Endothelial cell of umbilical vein (primary cell): ENCODE results near the gene SORCS2. TPM values are rescaled to one million over a fixed set of nuclear protein-coding genes. Genes with fewer than 3 reads are reported as not detected.

Experiments used
- BruUV-seq: library from RNA; stranded (reverse); fragments of 400-500 nt; replicated peaks from 2 replicates; lab custom pipeline; 2021; lab: Mats Ljungman, UMichigan
- CTCF ChIA-PET: fragments of 300-600, 350-600 bp; sonication (Branson Sonifier 250); formaldehyde crosslinking; loops from one replicate; lab custom pipeline; 2021; ENCODE audit warnings: antibody characterized with exemption, inconsistent platforms; lab: Charles Lee
- POLR2A ChIA-PET: fragments of 300-600, 350-600 bp; sonication (Branson Sonifier 250); formaldehyde crosslinking; loops from one replicate; lab custom pipeline; 2021; ENCODE audit warnings: antibody characterized with exemption, inconsistent platforms; lab: Charles Lee
- DNase-seq: peaks from one replicate; pipeline ENCODE4 v3.0.0-alpha.2; 2011; ENCODE audit warnings: low read depth, low spot score
- FAIRE-seq: peaks from 2 replicates; lab custom pipeline; 2011; peaks lifted over from hg19 to GRCh38; lab: Jason Lieb, UNC
- H2AFZ ChIP-seq: 2 replicates; pipeline ENCODE4 v1.6.0; 2012; ENCODE audit warnings: low read depth, low read length, control low read depth, inconsistent platforms
- H3K27ac ChIP-seq: 2 replicates; pipeline ENCODE4 v1.5.1; 2011; ENCODE audit warnings: low read depth, mild to moderate bottlenecking, control low read depth, low read length, moderate library complexity; ENCODE audit not compliant: insufficient read depth
- H3K27me3 ChIP-seq, 2 experiments: 2 replicates each; pipeline versions ENCODE4 v1.6.0 to v1.6.1; 2011; ENCODE audit warnings: low read length in 2 of 2, mixed read lengths in 1 of 2; ENCODE audit not compliant: control insufficient read depth in 2 of 2, insufficient read depth in 2 of 2
- H3K36me3 ChIP-seq, 2 experiments: 2 replicates in 1 of 2; 3 replicates in 1 of 2; pipeline ENCODE4 v1.5.1; 2011; ENCODE audit warnings: low read length in 2 of 2, mild to moderate bottlenecking in 1 of 2, moderate library complexity in 1 of 2; ENCODE audit not compliant: control insufficient read depth in 2 of 2, insufficient read depth in 2 of 2; ENCODE audit errors: extremely low read depth in 1 of 2
- H3K4me1 ChIP-seq: 3 replicates; pipeline ENCODE4 v1.5.1; 2011; ENCODE audit warnings: mild to moderate bottlenecking, low read length; ENCODE audit not compliant: control insufficient read depth, insufficient read depth; ENCODE audit errors: extremely low read depth
- H3K4me2 ChIP-seq: 2 replicates; pipeline ENCODE4 v1.6.1; 2011; ENCODE audit warnings: low read length, control low read depth, mixed read lengths; ENCODE audit not compliant: insufficient read depth
- H3K4me3 ChIP-seq, 3 experiments: fragments of 200-600 bp in 1 of 3; sonication (generic), shearing (Covaris generic) in 1 of 3; replicated peaks in 1 of 3; 2 replicates each; pipeline ENCODE4 v1.5.1; 2011 to 2016; ENCODE audit warnings: control low read depth in 3 of 3, low read length in 3 of 3, mild to moderate bottlenecking in 2 of 3, inconsistent platforms in 1 of 3, low read depth in 1 of 3, moderate library complexity in 1 of 3; ENCODE audit not compliant: insufficient read depth in 1 of 3
- H3K79me2 ChIP-seq: 2 replicates; pipeline ENCODE4 v1.6.0; 2012; ENCODE audit warnings: low read length, inconsistent platforms; ENCODE audit not compliant: control insufficient read depth, insufficient read depth
- H3K9ac ChIP-seq: replicated peaks from 2 replicates; pipeline ENCODE3; 2011; ENCODE audit warnings: low read length, control low read depth; ENCODE audit not compliant: insufficient read depth; ENCODE audit errors: extremely low read depth
- H3K9me1 ChIP-seq: replicated peaks from 3 replicates; pipeline ENCODE4 v1.6.0; 2011; ENCODE audit warnings: mild to moderate bottlenecking, low read length; ENCODE audit not compliant: control insufficient read depth, insufficient read depth; ENCODE audit errors: extremely low read depth
- H3K9me3 ChIP-seq: replicated peaks from 2 replicates; pipeline ENCODE4 v1.5.1; 2012; ENCODE audit warnings: low read length, inconsistent platforms; ENCODE audit not compliant: control insufficient read depth, insufficient read depth
- H4K20me1 ChIP-seq: replicated peaks from 2 replicates; pipeline ENCODE3; 2011; ENCODE audit warnings: mild to moderate bottlenecking, low read length; ENCODE audit not compliant: control insufficient read depth, insufficient read depth; ENCODE audit errors: extremely low read depth
- EZH2 ChIP-seq: IDR thresholded peaks from 2 replicates; pipeline ENCODE4 v1.6.1; 2012; ENCODE audit warnings: borderline replicate concordance, low read depth, mild to moderate bottlenecking, moderate library complexity, low read length, inconsistent platforms; ENCODE audit not compliant: severe bottlenecking
- FOS ChIP-seq: IDR thresholded peaks from 2 replicates; pipeline ENCODE4 v1.6.1; 2011; ENCODE audit warnings: mild to moderate bottlenecking, low read length, moderate library complexity, borderline replicate concordance; ENCODE audit not compliant: insufficient read depth
- GATA2 ChIP-seq: IDR thresholded peaks from 2 replicates; pipeline ENCODE4 v1.7.0; 2011; ENCODE audit warnings: low read depth, mild to moderate bottlenecking, moderate library complexity, mixed read lengths, low read length; ENCODE audit not compliant: insufficient read length, insufficient read depth
- JUN ChIP-seq: IDR thresholded peaks from 2 replicates; pipeline ENCODE4 v1.6.1; 2011; ENCODE audit warnings: borderline replicate concordance, low read depth; ENCODE audit not compliant: insufficient read length, insufficient read depth
- MYC ChIP-seq: IDR thresholded peaks from one replicate; pipeline ENCODE4 v1.6.1; 2011; ENCODE audit warnings: mild to moderate bottlenecking, low read depth, low read length
- POLR2A ChIP-seq: IDR thresholded peaks from 2 replicates; pipeline ENCODE4 v1.6.1; 2012; ENCODE audit warnings: low read depth, mild to moderate bottlenecking, control low read depth, low read length
- POLR2AphosphoS5 ChIP-seq: IDR thresholded peaks from 2 replicates; pipeline ENCODE4 v1.6.1; 2012; ENCODE audit warnings: low read depth, mild to moderate bottlenecking, control low read depth, low read length, moderate library complexity; ENCODE audit not compliant: insufficient read depth
- dilution Hi-C: fragments of 300-500 bp; cut with MboI; formaldehyde crosslinking; loops from one replicate; pipeline ENCODE4 v1.15.0; 2019; ENCODE audit warnings: low sequenced_read_pairs; ENCODE audit not compliant: extremely low pct_ligation_motif_present
- intact Hi-C: fragments of 100-400 bp; cut with micrococcal nuclease; formaldehyde crosslinking; loops from one replicate; pipeline ENCODE4 v1.10.0; 2022
- polyA plus RNA-seq, 4 experiments: library from polyadenylated mRNA; depleted of rRNA in 3 of 4; stranded (reverse) in 3 of 4; unstranded in 1 of 4; fragments of >200 nt; gene quantifications; 2 replicates each; pipeline versions ENCODE4 v1.2.1 to v1.2.3, GENCODE V29; 2011 to 2012; ENCODE audit warnings: missing spikeins in 1 of 4
- total RNA-seq: library from RNA; stranded (reverse); gene quantifications from 2 replicates; pipeline ENCODE4 v1.2.3, GENCODE V29; 2021
- TF ChIP-seq, protein P1 (sequence below), 2 donors: IDR thresholded peaks; 1 replicate in 1 of 2; 2 replicates in 1 of 2; pipeline ENCODE4 v1.5.1; 2011; ENCODE audit warnings: low read length in 2 of 2, mild to moderate bottlenecking in 2 of 2, moderate library complexity in 2 of 2, control low read depth in 1 of 2, inconsistent platforms in 1 of 2, low read depth in 1 of 2; ENCODE audit not compliant: insufficient read depth in 1 of 2; ENCODE audit errors: extremely low read depth in 1 of 2
- TF ChIP-seq, protein P2 (sequence below): IDR thresholded peaks from 2 replicates; pipeline ENCODE4 v1.6.1; 2011; ENCODE audit not compliant: insufficient read depth, insufficient read length

SORCS2 gene
- total and polyA plus RNA-seq, 2 donors (not counting 3 experiments of a cell fraction or from before 2014, with no cell fraction given): not detected

DNA sequence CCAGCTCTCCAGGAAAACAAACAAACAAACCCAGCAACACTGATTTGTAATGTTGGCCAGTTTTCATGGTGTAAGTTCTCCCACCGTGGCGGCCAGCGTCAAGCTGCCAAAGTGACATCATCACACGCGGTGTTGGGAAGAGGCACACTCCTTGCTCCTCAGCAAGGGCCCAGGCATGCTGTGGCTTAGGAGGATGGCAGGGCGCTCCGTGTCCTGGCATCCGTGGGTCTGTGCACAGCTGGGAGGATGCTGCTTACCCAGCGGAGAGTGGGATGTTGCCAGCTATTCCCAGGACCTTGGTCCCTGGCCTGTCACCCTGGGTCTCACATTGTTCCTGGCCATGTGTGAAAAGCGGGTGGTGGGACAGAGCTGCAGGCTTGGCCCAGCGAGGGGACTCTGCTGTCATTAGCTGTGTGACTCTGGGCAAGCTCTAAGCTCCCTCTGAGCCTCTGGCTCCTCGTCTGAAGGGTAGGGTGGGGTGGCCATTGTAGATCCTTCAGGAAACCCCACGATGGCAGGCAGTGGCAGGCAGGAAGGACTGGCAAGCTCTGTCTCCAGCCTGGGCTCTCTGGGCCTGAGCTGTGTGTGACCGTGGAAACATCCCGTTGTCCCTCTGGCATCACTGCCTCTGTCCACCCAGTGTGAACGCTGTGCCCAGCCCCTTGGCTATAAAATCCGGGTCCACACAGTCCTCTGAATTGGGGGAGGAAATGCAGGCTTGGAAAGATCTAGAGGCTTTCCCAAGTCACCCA is 231.6 kb downstream of the SORCS2 start:
- Histone ChIP-seq H3K27ac (no peak overlapping the region), H3K4me3 (no peak overlapping the region), H3K9me1 (no peaks in the 10 kb centered on the region), H4K20me1 (no peaks in the 10 kb centered on the region), H3K9me3 (no peaks in the 10 kb centered on the region), H2AFZ (no peak overlapping the region), H3K27me3 (no peaks in the 10 kb centered on the region), H3K9ac (no peak overlapping the region), H3K36me3 (no peaks in the 10 kb centered on the region), H3K4me1 (no peaks in the 10 kb centered on the region), H3K79me2 (no peaks in the 10 kb centered on the region), H3K4me2 (no peak overlapping the region)
- intact Hi-C loops (no loop called here), dilution Hi-C loops (no loop called here)
- ChIA-PET CTCF (no interaction called here), POLR2A (no interaction called here)
- DNase-seq: no peak
- no peak for TF ChIP-seq JUN
- TF ChIP-seq, protein P1, sequence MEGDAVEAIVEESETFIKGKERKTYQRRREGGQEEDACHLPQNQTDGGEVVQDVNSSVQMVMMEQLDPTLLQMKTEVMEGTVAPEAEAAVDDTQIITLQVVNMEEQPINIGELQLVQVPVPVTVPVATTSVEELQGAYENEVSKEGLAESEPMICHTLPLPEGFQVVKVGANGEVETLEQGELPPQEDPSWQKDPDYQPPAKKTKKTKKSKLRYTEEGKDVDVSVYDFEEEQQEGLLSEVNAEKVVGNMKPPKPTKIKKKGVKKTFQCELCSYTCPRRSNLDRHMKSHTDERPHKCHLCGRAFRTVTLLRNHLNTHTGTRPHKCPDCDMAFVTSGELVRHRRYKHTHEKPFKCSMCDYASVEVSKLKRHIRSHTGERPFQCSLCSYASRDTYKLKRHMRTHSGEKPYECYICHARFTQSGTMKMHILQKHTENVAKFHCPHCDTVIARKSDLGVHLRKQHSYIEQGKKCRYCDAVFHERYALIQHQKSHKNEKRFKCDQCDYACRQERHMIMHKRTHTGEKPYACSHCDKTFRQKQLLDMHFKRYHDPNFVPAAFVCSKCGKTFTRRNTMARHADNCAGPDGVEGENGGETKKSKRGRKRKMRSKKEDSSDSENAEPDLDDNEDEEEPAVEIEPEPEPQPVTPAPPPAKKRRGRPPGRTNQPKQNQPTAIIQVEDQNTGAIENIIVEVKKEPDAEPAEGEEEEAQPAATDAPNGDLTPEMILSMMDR (IDR thresholded peaks at IDR 0.05; ENCODE audit: extremely low read depth in 1 of 2, insufficient read depth in 1 of 2, low read depth in 1 of 2, low read length in 2 of 2): no peak
- TF ChIP-seq, protein P2, sequence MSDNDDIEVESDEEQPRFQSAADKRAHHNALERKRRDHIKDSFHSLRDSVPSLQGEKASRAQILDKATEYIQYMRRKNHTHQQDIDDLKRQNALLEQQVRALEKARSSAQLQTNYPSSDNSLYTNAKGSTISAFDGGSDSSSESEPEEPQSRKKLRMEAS: no peak
- TF ChIP-seq MYC: no peak
- no peak for TF ChIP-seq EZH2
- no peak for TF ChIP-seq GATA2
- no peak for TF ChIP-seq POLR2A
- TF ChIP-seq POLR2AphosphoS5: no peak
- TF ChIP-seq FOS: no peak
- no TSS peak for BruUV-seq
- no peak for FAIRE-seq
